DMS153 treated with DMSO at 0.1 percent for 48 hours (cell line): ENCODE results near the gene SDR42E1.

ENCODE experiments used
- DNase-seq: peaks from one replicate; lab custom pipeline; 2025; ENCODE audit not compliant: unreplicated experiment; lab: John Stamatoyannopoulos, UW

SDR42E1 gene

GRCh38 chr16:81940781-81941560, 70.3 kb downstream of the SDR42E1 start:
- DNase-seq = peak; percentile 15

GRCh38 chr16:81939164-81940056, 71.9 kb downstream of the SDR42E1 start:
- no peak for DNase-seq
